Fibroblast of skin of scalp (primary cell): ENCODE measurements around the gene EXOC6B.

Source experiments
- DNase-seq: peaks from one replicate; pipeline ENCODE4 v3.0.0-alpha.2; 2013

The EXOC6B gene

DNA sequence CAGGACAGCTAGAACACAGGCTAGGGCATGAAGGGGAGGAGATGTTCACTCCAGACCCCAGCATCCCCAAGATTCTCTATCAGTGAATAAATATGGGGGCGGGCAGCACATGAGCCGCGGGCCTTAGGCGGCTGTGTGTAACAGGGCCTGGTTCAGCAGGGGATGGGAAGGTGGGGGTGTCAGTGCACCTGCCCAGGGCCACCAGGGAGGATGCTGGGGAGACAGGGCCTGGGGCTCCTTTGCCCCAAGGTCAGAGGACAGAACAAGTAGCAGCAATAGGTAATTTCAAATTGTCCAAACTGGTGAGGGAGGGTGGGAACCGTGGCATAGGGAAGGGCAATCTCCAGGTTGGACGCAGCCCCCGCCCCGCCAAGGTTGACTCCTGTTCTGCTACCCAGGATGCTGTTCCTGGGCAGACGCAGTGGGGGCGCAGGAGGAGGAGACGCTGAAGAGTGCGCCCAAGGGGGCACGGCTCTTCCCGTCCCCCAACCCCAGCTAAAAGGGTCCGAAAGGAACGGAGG, 694.4 kb downstream of the EXOC6B start:
- DNase-seq: no peak

DNA sequence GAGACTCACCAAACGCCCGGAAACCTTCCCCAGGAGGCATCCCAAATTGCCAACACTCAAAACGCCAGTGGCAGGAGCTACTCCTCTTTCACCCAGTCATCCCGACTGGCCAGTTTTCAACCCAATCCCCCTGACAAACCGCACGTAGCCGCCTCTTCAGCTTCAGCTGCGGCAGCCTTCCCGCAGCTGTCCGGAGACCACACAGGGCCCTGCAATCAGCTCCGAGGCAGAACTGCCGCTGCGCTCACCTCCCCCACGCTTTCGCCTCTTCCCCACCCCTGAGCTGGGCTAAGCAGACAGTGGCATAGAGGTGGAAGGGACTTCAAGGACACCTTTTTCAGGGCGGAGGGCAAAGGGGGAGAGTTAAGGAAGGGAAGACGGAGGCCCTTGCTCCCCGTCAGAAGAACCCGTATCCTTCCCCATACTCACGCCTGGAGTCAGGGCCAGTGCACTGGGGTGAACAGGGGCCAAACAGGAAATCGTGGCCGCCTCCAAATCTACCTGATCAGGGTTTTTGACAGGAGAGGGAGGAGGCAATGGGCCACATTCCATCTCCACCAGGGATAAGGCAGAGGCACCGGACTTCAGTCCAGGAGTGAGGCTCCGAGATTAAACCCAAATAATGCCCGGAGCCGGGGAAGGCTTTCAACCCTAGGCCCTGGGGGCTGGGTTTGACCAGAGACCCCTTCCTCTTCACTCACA, 695.0 kb downstream of the EXOC6B start:
- DNase-seq: peak; percentile 36

DNA sequence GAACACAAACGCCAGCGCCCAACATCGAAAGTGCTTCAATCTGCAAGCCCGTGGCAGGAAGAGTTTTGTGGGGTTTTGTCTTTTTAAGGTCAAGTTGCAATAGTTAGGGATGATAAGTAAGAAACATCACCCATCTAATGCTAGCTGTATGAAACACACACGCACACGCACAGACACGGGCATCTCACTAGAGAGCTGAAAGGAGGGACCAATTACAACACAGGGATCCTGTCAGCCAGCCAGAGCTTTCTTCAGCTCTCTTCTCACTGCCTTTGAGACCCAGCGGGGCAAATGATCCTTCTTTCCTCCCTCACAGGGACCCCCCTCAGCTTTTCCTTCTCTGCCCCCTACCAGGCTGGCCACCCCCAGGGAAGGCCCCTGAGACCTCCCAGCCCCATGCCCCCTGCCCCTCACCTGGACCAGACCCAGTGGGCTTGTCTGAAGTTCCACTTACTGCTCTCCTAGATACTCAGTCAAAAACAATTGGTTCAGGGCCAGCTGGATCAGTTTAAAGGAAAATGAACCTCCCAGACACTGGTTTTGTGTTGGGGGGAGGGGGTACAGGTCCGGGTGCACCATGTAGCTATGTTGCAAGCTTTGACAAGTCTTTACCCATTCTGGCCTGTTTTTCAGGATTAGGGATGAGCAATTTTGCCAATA, 696.0 kb downstream of the EXOC6B start:
- peak; percentile 34 for DNase-seq

GRCh38 chr2:72128843-72129227, 697.0 kb downstream of the EXOC6B start:
- DNase-seq: no peak

GRCh38 chr2:72128059-72128842, 697.6 kb downstream of the EXOC6B start:
- DNase-seq: no peak

GRCh38 chr2:72127401-72128058, 698.3 kb downstream of the EXOC6B start:
- DNase-seq: no peak

GRCh38 chr2:72126186-72127100, 699.4 kb downstream of the EXOC6B start:
- DNase-seq: no peak
